Inferior parietal cortex (tissue), 1 donor: Measurements from ENCODE around the gene PFKFB4.
"Not testable (repeated sequence)": the region's sequence is repeated elsewhere in the genome, so short reads cannot be mapped to it uniquely, and the experiment has no call there.

Source experiments
- DNase-seq: peaks from one replicate; pipeline ENCODE4 v3.0.0-alpha.2; 2016; ENCODE audit errors: extremely low spot score

Gene PFKFB4

DNA sequence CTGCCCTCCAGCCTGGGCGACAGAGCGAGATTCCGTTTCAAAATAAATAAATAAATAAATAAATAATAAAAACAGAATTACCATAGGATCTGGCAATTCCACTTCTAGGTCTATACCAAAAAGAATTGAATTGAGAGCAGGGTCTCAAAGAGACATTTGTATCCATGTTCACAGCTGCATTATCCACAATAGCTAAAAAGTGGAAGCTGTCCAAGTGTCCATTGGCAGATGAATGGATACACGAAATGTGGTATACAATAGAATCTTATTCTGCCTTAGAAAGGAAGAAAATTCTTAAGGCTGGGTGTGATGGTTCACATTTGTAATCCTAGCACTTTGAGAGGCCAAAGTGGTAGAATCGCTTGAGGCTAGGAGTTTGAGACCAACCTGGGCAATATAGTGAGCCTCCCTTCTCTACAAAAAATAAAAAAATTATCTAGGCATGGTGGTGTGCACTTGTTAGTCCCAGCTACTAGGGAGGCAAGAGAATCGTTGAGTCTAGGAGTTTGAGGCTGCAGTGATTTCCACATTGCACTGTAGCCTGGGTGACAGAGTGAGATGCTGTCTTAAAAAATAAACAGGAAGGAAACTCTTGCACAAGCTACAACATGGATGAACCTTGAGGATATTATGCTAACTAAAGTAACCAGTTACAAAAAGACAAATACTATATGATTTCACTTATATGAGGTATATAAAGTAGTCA, 24.2 kb downstream of the PFKFB4 start:
- DNase-seq: peak; percentile 80

- DNase-seq: not testable (repeated sequence)
Observed at GRCh38 chr3:48530701-48531100, 25.9 kb downstream of the PFKFB4 start.

DNA sequence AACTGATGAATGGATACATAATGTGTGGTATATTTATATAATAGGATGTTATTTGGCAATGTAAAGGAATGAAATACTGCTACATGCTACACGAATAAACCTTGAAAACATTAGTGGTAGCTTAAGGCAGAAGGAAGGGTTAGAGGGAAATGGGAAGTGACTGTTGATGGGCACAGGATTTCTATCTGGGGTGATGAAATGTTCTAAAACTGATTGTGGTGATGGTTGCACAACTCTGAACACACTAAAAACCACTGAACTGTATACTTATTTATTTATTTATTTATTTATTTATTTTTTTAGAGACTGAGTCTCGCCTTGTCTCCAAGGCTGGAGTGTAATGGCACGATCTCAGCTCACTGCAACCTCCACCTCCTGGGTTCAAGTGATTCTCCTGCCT, 27.8 kb downstream of the PFKFB4 start:
- no peak for DNase-seq

DNA sequence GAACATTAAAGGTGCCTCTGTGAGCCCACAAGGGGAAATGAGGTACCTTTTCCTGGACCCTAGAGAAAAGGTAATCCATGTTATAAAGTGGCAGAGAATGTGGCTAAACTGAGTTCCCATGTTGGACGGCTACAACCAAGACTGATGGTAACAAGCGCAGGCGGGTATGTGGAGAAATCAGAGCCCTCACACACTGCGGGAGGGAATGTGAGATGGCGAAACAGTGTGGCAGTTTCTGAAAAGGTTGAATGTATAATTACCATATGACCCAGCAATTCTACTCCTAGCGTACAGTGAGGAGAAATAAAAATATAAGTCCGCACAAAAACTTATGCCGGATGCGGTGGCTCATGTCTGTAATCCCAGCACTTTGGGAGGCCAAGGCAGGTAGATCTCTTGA, 28.6 kb downstream of the PFKFB4 start:
- DNase-seq: no peak

GRCh38 chr3:48524970-48525369, 31.6 kb downstream of the PFKFB4 start:
- no peak for DNase-seq

DNA sequence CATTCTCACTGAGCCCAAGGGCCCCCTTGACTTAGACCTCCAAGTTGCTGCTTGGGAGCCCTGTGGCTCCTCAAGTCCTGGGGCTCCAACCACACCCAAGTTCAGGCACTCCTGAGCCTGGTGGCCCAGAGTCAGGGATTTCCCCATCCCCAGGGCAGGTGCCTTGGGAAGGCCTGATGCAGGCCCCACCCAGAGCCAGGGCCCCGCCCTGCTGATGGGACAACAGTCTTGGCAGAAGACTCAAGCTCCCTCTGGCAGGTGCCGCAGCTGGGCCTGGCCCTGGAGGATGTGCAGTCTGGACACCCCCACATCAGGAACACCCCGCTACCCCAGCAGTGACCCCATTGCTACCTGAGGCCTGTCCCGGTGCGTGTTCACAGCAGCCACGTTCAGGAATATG, 35.0 kb downstream of the PFKFB4 start:
- DNase-seq: no peak

GRCh38 chr3:48519277-48519643, 37.3 kb downstream of the PFKFB4 start:
- no peak for DNase-seq

- no peak for DNase-seq
Observed at GRCh38 chr3:48518638-48519276, 37.8 kb downstream of the PFKFB4 start.

GRCh38 chr3:48518069-48518468, 38.5 kb downstream of the PFKFB4 start:
- DNase-seq: no peak

DNA sequence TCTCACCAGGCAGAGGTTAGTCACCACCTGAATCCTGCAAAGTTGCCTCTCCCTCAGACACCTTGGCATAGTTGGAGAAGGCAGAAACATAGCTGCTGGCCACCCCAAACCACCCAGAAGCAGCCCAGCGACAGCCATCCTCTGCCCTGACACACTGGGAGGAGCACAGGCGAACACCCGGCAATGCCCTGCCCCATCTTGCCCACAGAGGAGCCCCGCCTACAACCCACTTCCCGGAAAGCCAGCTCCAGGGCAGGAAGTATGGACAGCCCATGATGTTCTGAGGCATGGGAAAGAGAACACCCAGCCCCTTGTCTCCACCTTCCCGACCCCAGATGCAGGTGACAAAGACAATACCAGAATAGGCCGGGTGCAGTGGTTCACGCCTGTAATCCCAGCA, 40.0 kb downstream of the PFKFB4 start:
- DNase-seq: no peak

- DNase-seq: no peak
Observed at GRCh38 chr3:48514431-48515227, 42.0 kb downstream of the PFKFB4 start.

- DNase-seq: no peak
Observed at GRCh38 chr3:48511551-48511950, 45.1 kb downstream of the PFKFB4 start.

DNA sequence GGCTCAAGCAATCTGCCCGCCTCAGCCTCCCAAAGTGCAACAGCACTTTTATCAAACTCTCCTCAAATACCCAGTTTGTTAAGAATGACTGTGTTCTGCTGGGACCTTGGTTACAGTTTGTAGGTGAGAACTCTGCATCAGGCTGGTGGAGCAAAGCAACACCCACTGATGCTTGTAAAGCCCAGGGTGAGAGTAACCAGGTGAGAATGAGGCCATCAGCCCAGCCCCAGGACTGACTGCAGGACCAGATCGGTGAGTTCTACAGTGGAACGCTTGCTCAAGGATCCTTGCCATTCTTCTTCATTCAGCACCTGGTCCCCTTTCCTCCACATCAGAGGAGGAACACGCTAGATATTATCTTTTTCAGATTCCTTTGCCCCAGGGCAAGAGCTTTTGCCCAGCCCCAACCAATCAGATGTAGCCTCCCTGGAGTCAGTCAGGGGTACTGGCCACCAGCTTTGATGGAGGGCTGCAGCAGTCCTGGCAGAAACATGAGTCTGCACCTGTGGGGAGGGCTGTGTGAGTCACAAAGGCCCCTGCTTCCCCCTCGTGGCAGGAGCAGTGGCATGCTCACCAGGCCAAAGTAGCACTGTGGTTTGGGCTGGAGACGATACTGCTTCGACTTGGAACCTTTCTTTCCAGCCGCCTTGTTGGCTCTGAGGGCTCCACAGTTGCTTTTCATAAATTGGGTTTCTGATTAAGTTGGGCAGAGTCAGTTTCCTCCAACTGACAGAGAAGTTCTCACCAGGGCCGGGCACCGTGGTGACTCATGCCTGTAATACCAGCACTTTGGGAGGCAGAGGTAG, 49.1 kb downstream of the PFKFB4 start:
- no peak for DNase-seq

DNA sequence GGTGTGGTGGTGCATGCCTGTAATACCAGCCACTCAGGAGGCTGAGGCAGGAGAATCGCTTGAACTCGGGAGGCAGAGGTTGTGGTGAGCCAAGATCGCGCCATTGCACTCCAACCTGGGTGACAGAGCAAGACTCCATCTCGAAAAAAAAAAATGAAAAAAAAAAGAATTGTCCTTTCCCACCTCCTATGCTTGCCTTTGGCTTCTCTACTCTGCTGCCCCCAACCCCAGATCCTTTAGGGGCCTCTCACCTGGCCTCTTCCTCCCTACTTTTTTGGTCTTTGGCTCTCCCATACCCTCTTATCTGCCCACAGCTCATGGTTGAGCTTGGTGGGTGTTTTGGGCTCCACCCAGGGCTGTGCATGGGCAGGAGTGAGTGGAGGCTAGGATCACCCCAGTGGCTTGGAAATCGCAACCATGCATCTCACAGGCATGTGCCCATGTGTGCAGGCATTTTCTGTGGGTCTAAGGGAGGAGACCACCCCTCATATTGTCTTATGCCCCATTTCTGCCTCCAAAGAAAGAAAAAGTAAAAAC, 50.6 kb downstream of the PFKFB4 start:
- no peak for DNase-seq

GRCh38 chr3:48505146-48505545, 51.5 kb downstream of the PFKFB4 start:
- DNase-seq: no peak

DNA sequence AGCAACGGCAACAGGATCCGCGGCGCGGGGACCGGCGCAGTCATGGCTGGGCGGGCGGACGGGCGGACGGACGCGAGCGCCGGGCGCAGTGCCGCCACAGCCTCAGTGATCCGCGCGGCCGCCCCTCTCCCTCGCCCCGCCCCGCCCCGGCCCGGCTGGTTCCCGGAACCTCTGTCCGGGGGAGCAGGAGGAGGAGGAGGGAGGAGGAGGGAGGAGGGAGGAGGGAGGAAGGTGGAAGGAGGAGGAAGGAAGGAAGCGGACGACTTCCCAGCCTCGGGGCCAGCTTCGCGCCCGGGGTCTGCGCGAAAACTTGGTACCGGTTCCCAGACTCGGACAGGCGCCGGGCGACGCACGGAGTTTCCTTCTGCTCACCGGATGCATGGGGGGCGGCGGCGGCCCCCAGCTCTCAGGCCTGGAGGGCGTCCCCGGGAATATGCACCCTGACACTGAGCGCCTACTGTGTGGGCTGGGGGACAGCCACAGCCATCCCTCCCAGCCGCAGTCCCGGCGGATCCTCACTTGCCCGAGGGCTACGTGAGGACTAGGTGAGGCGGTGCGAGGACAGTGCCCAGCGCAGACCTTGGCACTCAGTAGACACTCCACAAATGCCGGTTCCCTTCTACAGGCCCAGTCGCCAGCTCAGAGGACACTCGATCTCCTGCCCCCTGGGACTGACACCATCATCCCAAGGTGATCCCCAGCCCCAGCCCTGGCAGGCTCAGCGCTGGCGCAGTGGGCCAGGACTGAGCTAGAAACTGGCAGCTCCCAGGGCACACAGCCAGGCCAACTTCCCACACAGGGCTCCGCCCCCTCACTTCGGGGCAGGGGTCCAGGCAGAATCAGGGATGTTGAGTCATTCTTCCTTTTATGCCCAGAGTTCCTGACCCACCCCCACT, 52.3 kb downstream of the PFKFB4 start, which contains the start of gene SHISA5:
TSS of gene SHISA5 (minus strand) at position 124 of the 896 bp plus-strand sequence. CDS start at position 44, 80 bp downstream.
- DNase-seq: no peak

- DNase-seq: no peak
Observed at GRCh38 chr3:48503401-48504050, 53.1 kb downstream of the PFKFB4 start.

GRCh38 chr3:48502728-48503168, 53.9 kb downstream of the PFKFB4 start:
- DNase-seq: no peak

DNA sequence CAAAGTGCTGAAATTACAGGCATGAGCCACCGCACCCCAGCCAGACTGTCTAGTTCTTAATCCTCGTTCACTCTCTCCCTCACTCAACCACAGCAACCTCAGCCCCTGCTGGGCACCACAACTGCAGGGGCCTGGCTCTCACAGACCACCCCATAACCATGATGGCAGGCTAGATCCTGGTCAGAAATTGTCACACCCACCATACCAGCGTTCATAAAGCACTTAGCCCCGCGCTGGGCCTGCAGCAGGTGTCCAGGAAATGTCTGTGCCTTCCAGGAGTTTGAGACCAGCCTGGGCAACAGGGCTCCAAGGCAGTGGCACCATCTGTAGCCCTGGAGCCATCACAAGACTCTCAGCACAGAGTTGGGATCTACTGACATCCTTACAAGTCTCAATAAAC, 54.5 kb downstream of the PFKFB4 start:
- no peak for DNase-seq

DNA sequence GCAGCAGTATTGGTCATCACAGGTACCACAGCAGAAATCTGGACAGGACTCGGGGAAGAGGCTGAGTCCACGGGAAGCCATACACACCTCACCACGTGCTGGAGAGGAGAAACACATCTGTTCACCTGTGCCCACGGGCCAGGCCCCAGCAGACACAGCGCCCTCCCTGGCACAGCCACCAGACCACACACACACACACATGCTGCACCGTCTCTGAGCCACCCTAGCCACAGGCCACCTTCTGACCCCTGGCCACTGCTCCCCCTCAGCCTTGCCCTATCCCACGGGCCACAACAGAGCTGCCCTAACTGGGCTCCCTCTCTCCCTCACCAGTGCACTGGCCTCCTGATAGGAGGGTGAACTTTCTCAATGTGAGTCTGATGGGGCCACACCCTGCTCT, 55.4 kb downstream of the PFKFB4 start:
- DNase-seq: no peak
